HUES64 (cell line): ENCODE measurements around the gene SYNC. TPM values are rescaled to one million over a fixed set of nuclear protein-coding genes. Genes with fewer than 3 reads are reported as not detected.

Experiments used
- H3K27ac ChIP-seq: 2 replicates; pipeline ENCODE4 v1.7.0; 2013; ENCODE audit warnings: low read depth, low read length, inconsistent platforms
- H3K27me3 ChIP-seq: 2 replicates; pipeline ENCODE4 v1.6.1; 2013; ENCODE audit warnings: mild to moderate bottlenecking, low read length; ENCODE audit not compliant: insufficient read depth
- H3K36me3 ChIP-seq: 2 replicates; pipeline ENCODE4 v1.6.1; 2013; ENCODE audit warnings: mild to moderate bottlenecking, low read length; ENCODE audit not compliant: insufficient read depth
- H3K4me1 ChIP-seq: 2 replicates; pipeline ENCODE4 v1.6.1; 2013; ENCODE audit warnings: mild to moderate bottlenecking, low read length, moderate library complexity; ENCODE audit not compliant: insufficient read depth
- H3K4me3 ChIP-seq: 2 replicates; pipeline ENCODE4 v1.5.1; 2013; ENCODE audit warnings: mild to moderate bottlenecking, low read length, moderate library complexity
- H3K9ac ChIP-seq: 2 replicates; pipeline ENCODE4 v1.6.1; 2013; ENCODE audit warnings: mild to moderate bottlenecking, low read depth, low read length
- H3K9me3 ChIP-seq: 2 replicates; pipeline ENCODE4 v1.6.1; 2013; ENCODE audit warnings: low read depth, low read length; ENCODE audit not compliant: insufficient read depth
- WGBS: fragments of 150-250, 120-280 bp; methylation state at CpG from one replicate; pipeline ENCODE4 v1.1.7; 2013; ENCODE audit warnings: missing lambda C conversion rate; 5-methylcytosine and 5-hydroxymethylcytosine counted together
- polyA plus RNA-seq, 2 experiments: library from polyadenylated mRNA; stranded (reverse); fragments of 50-300 nt; gene quantifications; one replicate each; pipeline ENCODE4 v1.2.3, GENCODE V29; 2013

Gene SYNC
- polyA plus RNA-seq (2013, experiment 1 of 2) = 0.05 TPM
- not detected for polyA plus RNA-seq (2013, experiment 2 of 2)

DNA sequence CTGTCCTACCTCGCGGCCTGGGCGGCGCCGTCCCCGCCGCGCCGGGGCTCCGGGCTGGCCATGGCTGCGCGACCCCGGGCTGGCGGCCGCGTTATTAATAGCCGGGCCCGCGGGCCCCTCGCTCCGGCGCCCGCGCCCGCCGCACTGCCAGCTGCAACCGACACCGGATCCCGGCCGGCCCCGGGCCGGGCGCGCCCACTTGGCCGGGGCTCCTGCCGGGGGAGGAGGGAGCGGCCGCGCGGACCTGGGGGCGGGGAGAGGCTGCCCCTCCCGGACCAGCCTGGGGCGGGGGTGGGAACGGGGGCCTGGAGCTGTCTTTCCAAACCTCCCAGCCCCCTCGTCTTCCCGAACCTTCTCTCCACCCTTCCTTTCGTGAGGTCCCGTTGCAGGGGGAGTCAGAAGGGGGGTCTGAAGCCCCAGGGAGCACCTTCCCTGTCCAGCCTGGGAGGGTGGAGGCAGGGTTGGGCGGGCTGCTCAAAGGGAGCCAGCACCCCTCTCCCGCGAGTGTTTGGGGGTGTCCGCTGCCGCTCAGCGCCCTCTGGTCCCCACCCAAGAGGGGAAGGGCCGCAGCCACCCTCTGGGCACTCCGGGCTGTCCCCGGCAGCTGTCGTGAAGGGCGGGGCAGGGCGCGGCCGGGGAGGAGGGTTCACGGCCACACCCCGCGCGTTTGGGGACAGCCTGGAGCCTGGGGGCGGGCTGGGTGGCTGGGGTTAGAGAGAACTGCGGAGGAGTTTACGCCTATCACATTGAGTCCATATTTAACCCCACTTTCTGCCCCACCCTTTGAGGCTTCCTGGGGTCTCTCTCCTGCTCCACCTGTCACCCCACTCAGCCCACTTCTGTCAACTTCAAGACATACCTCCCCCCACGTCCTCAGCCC, at the start of gene SYNC:
SYNC (minus strand) TSS at position 172 of the 880 bp plus-strand sequence; CDS start at position 62, 110 bp downstream.
- WGBS = 1% methylated on average over 61 of the region's 70 CpGs
- no peaks in the 10 kb centered on the region for H3K9me3 ChIP-seq

GRCh38 chr1:32749771-32750170, 47.2 kb upstream of the SYNC start:
- no peak overlapping the region for H3K9ac ChIP-seq
- no peaks in the 10 kb centered on the region for H3K36me3 ChIP-seq
- no peak overlapping the region for H3K4me3 ChIP-seq
- no peaks in the 10 kb centered on the region for H3K9me3 ChIP-seq
- H3K4me1 ChIP-seq = peaks cover 3% of the 10 kb centered on the region; the same call in 1 of the 2 replicates
- no peaks in the 10 kb centered on the region for H3K27me3 ChIP-seq
- H3K27ac ChIP-seq = no peak overlapping the region
- WGBS = 91% methylated on average over 3 of the region's 3 CpGs

More for the DNA sequence above, at the start of gene SYNC:
- Histone ChIP-seq H3K27ac (no peak within 1 kb of the TSS), H3K27me3 (peaks cover 34% of the 10 kb centered on the region), H3K9ac (no peak within 1 kb of the TSS), H3K36me3 (no peaks in the 10 kb centered on the region), H3K4me1 (peaks cover 9% of the 10 kb centered on the region), H3K4me3 (peak within 1 kb of the TSS; percentile 60)

GRCh38 chr1:32749332-32749731, 46.8 kb upstream of the SYNC start:
- H3K9me3 ChIP-seq = no peaks in the 10 kb centered on the region

GRCh38 chr1:32748926-32749325, 46.4 kb upstream of the SYNC start:
- no peak overlapping the region for H3K9ac ChIP-seq
- H3K36me3 ChIP-seq = no peaks in the 10 kb centered on the region
- no peaks in the 10 kb centered on the region for H3K9me3 ChIP-seq
- H3K4me3 ChIP-seq = no peak overlapping the region
- no peak overlapping the region for H3K27ac ChIP-seq
- 83% methylated on average over 7 of the region's 8 CpGs for WGBS
- no peaks in the 10 kb centered on the region for H3K27me3 ChIP-seq
- H3K4me1 ChIP-seq = peaks cover 3% of the 10 kb centered on the region

More at GRCh38 chr1:32749332-32749731, 46.8 kb upstream of the SYNC start:
- Histone ChIP-seq H3K4me3 (no peak overlapping the region), H3K27me3 (no peaks in the 10 kb centered on the region), H3K27ac (no peak overlapping the region), H3K36me3 (no peaks in the 10 kb centered on the region), H3K9ac (no peak overlapping the region), H3K4me1 (peaks cover 3% of the 10 kb centered on the region; the same call in 1 of the 2 replicates)
- 90% methylated on average over 4 of the region's 4 CpGs for WGBS

- H3K27ac ChIP-seq = no peak overlapping the region
- H3K9ac ChIP-seq = no peak overlapping the region
- WGBS = 90% methylated on average over 4 of the region's 4 CpGs
- H3K36me3 ChIP-seq = no peaks in the 10 kb centered on the region
- peaks cover 6% of the 10 kb centered on the region for H3K4me1 ChIP-seq
- no peak overlapping the region for H3K4me3 ChIP-seq
- H3K27me3 ChIP-seq = no peaks in the 10 kb centered on the region
- H3K9me3 ChIP-seq = no peaks in the 10 kb centered on the region
Observed at GRCh38 chr1:32748348-32748747, 45.8 kb upstream of the SYNC start.

DNA sequence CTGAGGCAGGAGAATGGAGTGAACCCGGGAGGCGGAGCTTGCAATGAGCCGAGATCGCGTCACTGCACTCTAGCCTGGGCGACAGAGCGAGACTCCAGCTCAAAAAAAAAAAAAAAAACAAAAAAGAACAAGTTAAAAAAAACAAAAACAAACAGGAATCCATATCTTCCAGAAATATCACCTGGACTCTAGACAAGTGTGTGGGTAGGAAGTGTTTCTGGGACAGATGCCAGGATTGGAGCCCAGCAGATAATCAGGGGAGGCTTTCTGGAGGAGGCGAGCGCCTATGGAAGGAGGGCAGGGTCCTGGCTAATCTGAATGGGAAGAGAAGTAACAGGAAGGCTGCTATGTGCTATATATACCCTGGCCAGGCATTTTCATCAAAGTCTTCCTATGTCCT, 43.6 kb upstream of the SYNC start:
- no peak overlapping the region for H3K4me3 ChIP-seq
- no peak overlapping the region for H3K9ac ChIP-seq
- whole genome bisulfite sequencing = 87% methylated on average over 7 of the region's 9 CpGs
- H3K36me3 ChIP-seq = no peaks in the 10 kb centered on the region
- H3K27ac ChIP-seq = no peak overlapping the region
- H3K27me3 ChIP-seq = peaks cover 3% of the 10 kb centered on the region; the same call in 1 of the 2 replicates
- H3K4me1 ChIP-seq = peaks cover 17% of the 10 kb centered on the region; the same call in 1 of the 2 replicates
- H3K9me3 ChIP-seq = no peaks in the 10 kb centered on the region

- no peaks in the 10 kb centered on the region for H3K9me3 ChIP-seq
- peaks cover 24% of the 10 kb centered on the region for H3K4me1 ChIP-seq
- H3K27me3 ChIP-seq = peaks cover 14% of the 10 kb centered on the region
- H3K27ac ChIP-seq = no peak overlapping the region
- no peak overlapping the region for H3K4me3 ChIP-seq
- H3K9ac ChIP-seq = no peak overlapping the region
- H3K36me3 ChIP-seq = no peaks in the 10 kb centered on the region
Observed at GRCh38 chr1:32744071-32744425, 41.5 kb upstream of the SYNC start.

- peaks cover 24% of the 10 kb centered on the region for H3K4me1 ChIP-seq
- H3K27ac ChIP-seq = no peak overlapping the region
- H3K36me3 ChIP-seq = no peaks in the 10 kb centered on the region
- WGBS = 49% methylated on average over 6 of the region's 6 CpGs
- H3K9me3 ChIP-seq = no peaks in the 10 kb centered on the region
- peaks cover 14% of the 10 kb centered on the region for H3K27me3 ChIP-seq
- H3K4me3 ChIP-seq = 0 out of 2 replicates have a peak overlapping the region, but pooled peaks have one; percentile 57
- no peak overlapping the region for H3K9ac ChIP-seq
Observed at GRCh38 chr1:32743380-32744070, 41.0 kb upstream of the SYNC start.

GRCh38 chr1:32742956-32743355, 40.4 kb upstream of the SYNC start:
- Histone ChIP-seq H3K4me1 (peaks cover 24% of the 10 kb centered on the region), H3K27me3 (peaks cover 14% of the 10 kb centered on the region), H3K9me3 (no peaks in the 10 kb centered on the region), H3K27ac (no peak overlapping the region; the same call in 1 of the 2 replicates), H3K36me3 (no peaks in the 10 kb centered on the region), H3K4me3 (peak overlapping the region; percentile 57; the same call in 1 of the 2 replicates), H3K9ac (no peak overlapping the region)
- WGBS = 42% methylated on average over 4 of the region's 4 CpGs

- Histone ChIP-seq H3K9me3 (no peaks in the 10 kb centered on the region), H3K9ac (peak overlapping the region; percentile 72), H3K36me3 (no peaks in the 10 kb centered on the region), H3K27ac (peak overlapping the region; percentile 57), H3K4me1 (peaks cover 29% of the 10 kb centered on the region), H3K4me3 (peak overlapping the region; percentile 57), H3K27me3 (peaks cover 14% of the 10 kb centered on the region)
- 4% methylated on average over 28 of the region's 28 CpGs for WGBS
Observed at GRCh38 chr1:32742199-32742947, 39.8 kb upstream of the SYNC start.
